Spleen (tissue), 7 donors: Measurements from ENCODE around the gene SSR3.

Experiments
- POLR2A ChIP-seq, 3 donors: fragments of 450-650 bp; IDR thresholded peaks; one replicate each; pipeline ENCODE4 v1.5.1; 2017; ENCODE audit warnings: antibody characterized with exemption in 3 of 3, mild to moderate bottlenecking in 1 of 3
- TF ChIP-seq, protein P1 (sequence below), 11 experiments: fragments of 200-600 bp in 7 of 11; fragments of 450-650 bp in 4 of 11; sonication (generic) in 4 of 11; IDR thresholded peaks in 8 of 11; conservative IDR thresholded peaks in 3 of 11; 1 replicate in 7 of 11; 2 replicates in 4 of 11; pipeline versions ENCODE4 v1.4.0 to v1.8.0; 2016 to 2021; ENCODE audit warnings: antibody characterized with exemption in 11 of 11, inconsistent platforms in 4 of 11, mild to moderate bottlenecking in 1 of 11
- donor health status: DM: no; HTN: no; CAD: no; lungs with moderate emphysema.
- donor health status: DM: no; HTN: no; CAD: no.
- donor health status: DM: no; HTN: no; CAD: no.

DNA sequence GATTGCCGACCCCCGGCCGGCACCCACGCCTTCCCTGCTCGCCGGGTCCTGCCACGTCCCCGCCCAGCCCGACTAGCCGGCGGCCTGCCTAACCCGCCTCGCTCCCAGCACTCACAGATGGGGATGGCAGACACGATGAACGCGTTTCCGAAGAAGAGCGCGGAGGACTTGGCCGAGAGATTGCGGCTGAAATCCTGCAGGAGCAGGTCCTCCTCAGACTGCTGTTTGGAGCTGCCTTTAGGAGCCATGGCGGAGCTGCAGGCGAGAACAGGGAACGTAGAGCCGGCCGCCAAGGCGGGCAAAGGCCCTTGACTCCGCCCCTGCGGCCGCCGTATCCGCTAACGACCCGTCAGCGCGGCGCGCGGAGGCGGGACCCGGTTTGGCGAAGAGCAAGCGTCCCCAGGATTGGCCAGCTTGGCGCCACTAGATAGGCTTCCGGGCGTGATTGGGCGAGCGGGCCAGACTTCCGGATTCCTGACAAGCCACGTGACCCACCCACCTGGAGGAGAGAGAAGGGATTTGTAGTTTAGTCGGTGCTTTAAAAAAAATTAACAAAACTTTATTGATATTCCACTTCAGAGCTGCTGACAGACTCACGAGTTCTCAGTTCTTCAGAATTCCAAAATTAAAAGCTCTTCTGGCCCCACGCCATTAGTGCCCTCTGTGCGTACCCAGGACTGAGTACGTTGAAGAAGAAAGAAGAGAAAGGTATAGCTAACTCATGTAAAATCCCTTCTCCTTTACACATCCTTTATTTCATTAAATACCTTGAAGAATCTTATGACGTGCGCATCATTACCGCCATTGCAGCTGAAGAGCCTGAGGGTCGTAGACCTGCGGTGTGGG lies at the start of gene SSR3:
- TF ChIP-seq, protein P1, sequence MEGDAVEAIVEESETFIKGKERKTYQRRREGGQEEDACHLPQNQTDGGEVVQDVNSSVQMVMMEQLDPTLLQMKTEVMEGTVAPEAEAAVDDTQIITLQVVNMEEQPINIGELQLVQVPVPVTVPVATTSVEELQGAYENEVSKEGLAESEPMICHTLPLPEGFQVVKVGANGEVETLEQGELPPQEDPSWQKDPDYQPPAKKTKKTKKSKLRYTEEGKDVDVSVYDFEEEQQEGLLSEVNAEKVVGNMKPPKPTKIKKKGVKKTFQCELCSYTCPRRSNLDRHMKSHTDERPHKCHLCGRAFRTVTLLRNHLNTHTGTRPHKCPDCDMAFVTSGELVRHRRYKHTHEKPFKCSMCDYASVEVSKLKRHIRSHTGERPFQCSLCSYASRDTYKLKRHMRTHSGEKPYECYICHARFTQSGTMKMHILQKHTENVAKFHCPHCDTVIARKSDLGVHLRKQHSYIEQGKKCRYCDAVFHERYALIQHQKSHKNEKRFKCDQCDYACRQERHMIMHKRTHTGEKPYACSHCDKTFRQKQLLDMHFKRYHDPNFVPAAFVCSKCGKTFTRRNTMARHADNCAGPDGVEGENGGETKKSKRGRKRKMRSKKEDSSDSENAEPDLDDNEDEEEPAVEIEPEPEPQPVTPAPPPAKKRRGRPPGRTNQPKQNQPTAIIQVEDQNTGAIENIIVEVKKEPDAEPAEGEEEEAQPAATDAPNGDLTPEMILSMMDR (IDR thresholded peaks at IDR 0.05 in 8 of 11, conservative IDR thresholded peaks at IDR 0.05 in 3 of 11): peak; percentile 30 to 88 (median 68)
- TF ChIP-seq POLR2A (IDR thresholded peaks at IDR 0.05): peak in 1 of 3 donors; percentile 67
